ENCODE data around the gene CRYBA4.

Gene CRYBA4

DNA sequence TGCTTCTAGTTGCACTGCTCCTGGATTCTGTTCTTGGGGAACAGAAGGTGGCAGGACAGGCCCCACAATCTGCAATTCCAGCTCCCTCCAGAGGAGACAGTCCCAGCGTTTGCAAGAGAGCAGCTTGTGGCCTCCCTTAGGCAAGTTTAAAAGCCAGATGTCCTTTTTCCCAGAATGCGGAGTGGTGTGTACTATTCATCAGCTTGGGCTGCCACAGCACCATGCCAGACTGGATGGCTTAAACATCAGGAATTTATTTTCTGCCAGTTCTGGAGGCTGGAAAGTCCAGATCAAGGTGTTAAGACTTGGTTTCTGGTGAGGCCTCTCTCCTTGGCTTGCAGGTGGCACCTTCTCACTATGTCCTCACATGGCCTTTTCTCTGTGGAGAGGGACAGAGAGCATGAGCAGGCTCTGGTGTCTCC, 47.3 kb downstream of the CRYBA4 start:
- peaks cover 0 to 7% of the 10 kb centered on the region in 2 donors for H3K36me3 ChIP-seq (ENCODE audit: control insufficient read depth in 1 of 2, insufficient read depth in 2 of 2, low read length in 2 of 2)
- no peak overlapping the region for H3K4me3 ChIP-seq (ENCODE audit: low read depth in 1 of 2, low read length in 2 of 2)
- H3K4me1 ChIP-seq (ENCODE audit: control insufficient read depth in 1 of 2, insufficient read depth in 2 of 2, low read length in 2 of 2) = peaks cover 7 to 18% of the 10 kb centered on the region in 2 donors
- H3K9me3 ChIP-seq (ENCODE audit: control insufficient read depth in 1 of 2, low read length in 2 of 2) = no peaks in the 10 kb centered on the region
- H3K27me3 ChIP-seq (ENCODE audit: low read depth, low read length) = no peaks in the 10 kb centered on the region
- no peak overlapping the region for H3K27ac ChIP-seq (ENCODE audit: low read length)

DNA sequence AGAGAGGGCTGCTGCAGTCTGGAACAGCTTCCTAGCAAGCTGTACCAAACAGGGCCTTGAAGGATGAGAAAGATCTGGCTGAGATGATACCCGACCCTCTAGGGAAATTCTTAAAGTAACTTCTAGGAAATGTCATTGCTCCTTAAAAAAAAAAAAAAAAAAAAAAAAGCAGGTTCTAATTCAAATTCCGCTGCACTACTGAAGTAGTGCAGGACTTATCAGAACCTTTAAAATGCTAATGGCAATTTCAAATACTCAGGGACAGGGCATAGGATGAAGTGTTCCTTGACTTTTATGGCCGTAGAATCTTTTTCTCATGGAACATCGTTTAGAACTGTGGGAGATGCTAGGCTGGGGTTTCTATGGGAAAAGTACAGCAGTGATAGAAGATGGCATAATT, 48.7 kb downstream of the CRYBA4 start:
- no peak overlapping the region for H3K27ac ChIP-seq (ENCODE audit: low read length)
- peaks cover 0 to 7% of the 10 kb centered on the region in 2 donors for H3K36me3 ChIP-seq (ENCODE audit: control insufficient read depth in 1 of 2, insufficient read depth in 2 of 2, low read length in 2 of 2)
- H3K4me1 ChIP-seq (ENCODE audit: control insufficient read depth in 1 of 2, insufficient read depth in 2 of 2, low read length in 2 of 2) = peaks cover 7 to 30% of the 10 kb centered on the region in 2 donors
- no peaks in the 10 kb centered on the region for H3K9me3 ChIP-seq (ENCODE audit: control insufficient read depth in 1 of 2, low read length in 2 of 2)
- H3K4me3 ChIP-seq (ENCODE audit: low read depth in 1 of 2, low read length in 2 of 2) = no peak overlapping the region
- H3K27me3 ChIP-seq (ENCODE audit: low read depth, low read length) = no peaks in the 10 kb centered on the region

DNA sequence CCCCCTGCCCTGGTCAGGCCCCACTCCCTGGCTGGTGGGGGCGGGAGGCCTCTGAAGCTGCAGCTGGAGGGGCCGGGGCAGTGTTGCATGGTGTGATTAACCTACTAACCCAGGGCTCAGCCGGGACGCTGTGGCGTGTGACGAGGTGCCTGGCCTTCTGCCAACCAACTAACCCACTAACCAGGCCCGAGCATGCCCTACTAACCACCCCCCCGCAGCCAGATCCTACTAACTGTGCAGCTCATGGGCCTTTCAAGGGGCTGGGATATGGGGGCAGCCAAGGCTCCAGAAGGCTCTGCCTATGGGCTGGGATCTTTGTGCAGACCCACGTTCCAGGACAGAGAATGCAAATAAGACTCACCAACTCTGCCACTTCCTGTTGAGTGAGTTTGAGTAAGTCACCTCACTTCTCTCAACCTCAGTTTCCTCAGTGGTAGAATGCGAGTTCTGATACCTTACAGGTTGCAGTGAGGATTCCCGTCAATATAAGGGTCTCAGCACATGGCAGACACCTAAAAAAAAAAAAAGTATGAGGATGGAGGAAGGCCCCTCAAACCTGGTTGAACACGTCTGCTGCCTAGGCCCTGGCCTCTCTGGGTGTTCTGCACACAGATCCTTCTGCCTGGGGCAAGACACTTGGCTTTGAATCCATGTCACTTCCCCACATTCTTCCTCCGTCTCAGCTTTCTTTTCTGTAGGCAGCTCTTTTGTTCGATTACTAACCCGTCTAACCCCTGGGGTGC, 49.7 kb downstream of the CRYBA4 start:
- Histone ChIP-seq H3K4me1 (ENCODE audit: control insufficient read depth in 1 of 2, insufficient read depth in 2 of 2, low read length in 2 of 2) (peaks cover 7 to 30% of the 10 kb centered on the region in 2 donors), H3K4me3 (ENCODE audit: low read depth in 1 of 2, low read length in 2 of 2) (peak overlapping the region in 1 of 2 donors; percentile 90), H3K27ac (ENCODE audit: low read length) (peak overlapping the region; percentile 98), H3K36me3 (ENCODE audit: control insufficient read depth in 1 of 2, insufficient read depth in 2 of 2, low read length in 2 of 2) (peaks cover 0 to 7% of the 10 kb centered on the region in 2 donors), H3K27me3 (ENCODE audit: low read depth, low read length) (no peaks in the 10 kb centered on the region), H3K9me3 (ENCODE audit: control insufficient read depth in 1 of 2, low read length in 2 of 2) (no peaks in the 10 kb centered on the region)

DNA sequence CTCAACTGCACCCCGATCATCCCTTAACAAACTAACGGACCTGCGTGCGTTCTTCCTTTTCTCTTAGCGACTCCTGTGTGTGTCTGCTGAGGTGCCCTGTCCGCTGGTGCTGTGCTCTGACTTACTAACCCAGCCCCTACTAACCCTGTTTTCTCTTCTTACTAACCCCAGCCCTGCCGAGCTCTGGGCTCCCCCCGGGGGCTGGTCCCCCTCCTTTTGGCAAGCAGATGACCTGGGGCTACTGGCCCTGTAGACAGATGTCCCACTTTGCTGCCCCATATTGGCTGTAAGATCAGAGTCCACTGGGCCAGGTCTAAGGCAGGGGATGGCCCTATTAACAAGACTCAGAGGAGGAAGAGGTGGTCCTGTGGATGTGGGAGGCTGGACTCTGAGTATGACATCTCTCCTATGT, 50.3 kb downstream of the CRYBA4 start:
- H3K27me3 ChIP-seq (ENCODE audit: low read depth, low read length) = no peaks in the 10 kb centered on the region
- no peaks in the 10 kb centered on the region for H3K9me3 ChIP-seq (ENCODE audit: control insufficient read depth in 1 of 2, low read length in 2 of 2)
- H3K4me1 ChIP-seq (ENCODE audit: control insufficient read depth in 1 of 2, insufficient read depth in 2 of 2, low read length in 2 of 2) = peaks cover 7 to 30% of the 10 kb centered on the region in 2 donors
- H3K4me3 ChIP-seq (ENCODE audit: low read depth in 1 of 2, low read length in 2 of 2) = peak overlapping the region; percentile 73 to 90
- H3K27ac ChIP-seq (ENCODE audit: low read length) = peak overlapping the region; percentile 98
- peaks cover 0 to 7% of the 10 kb centered on the region in 2 donors for H3K36me3 ChIP-seq (ENCODE audit: control insufficient read depth in 1 of 2, insufficient read depth in 2 of 2, low read length in 2 of 2)

DNA sequence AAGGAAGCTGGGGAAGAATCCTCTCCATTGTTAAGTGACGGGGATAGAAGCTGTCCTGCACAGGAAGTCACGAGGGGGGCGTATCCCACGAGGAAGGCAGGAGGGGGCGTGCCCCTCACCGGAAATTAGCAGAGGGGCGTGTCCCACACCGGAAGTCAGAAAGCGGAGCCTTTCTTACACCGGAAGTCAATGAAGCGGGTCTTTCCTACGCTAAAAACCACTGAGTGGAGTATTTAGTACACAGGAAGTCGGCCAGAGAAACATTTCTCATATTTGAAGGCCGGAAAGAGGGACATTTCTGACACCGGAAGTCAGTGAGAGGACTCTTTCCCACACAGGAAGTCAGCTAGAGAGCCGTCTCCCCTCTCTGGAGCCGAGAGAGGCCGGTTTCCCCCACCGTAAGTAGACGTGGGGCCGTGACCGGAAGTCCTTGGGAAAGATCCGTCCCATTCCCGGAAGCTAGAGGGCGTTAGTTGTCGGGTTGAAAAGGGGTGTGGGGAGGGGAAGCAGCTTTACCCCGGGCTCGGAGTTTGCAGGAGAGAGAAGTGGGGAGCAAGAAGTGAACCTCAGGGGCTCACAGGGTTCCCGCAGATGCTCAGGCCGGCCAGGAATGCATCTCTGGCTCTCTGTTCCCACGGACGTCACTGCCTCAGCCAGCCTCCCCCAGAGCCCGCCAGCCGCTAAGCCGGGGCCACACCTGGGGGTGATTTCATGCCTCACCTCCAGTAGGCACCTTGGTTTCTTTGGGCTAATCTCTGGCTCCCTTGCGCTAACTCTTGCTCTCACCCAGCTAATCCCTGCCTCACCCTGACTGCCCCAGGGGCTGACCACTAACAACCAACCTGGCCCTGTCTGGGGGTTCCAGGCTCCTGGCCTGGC, 51.1 kb downstream of the CRYBA4 start:
- Histone ChIP-seq H3K36me3 (ENCODE audit: control insufficient read depth in 1 of 2, insufficient read depth in 2 of 2, low read length in 2 of 2) (peaks cover 0 to 7% of the 10 kb centered on the region in 2 donors), H3K4me1 (ENCODE audit: control insufficient read depth in 1 of 2, insufficient read depth in 2 of 2, low read length in 2 of 2) (peaks cover 7 to 30% of the 10 kb centered on the region in 2 donors), H3K27me3 (ENCODE audit: low read depth, low read length) (no peaks in the 10 kb centered on the region), H3K27ac (ENCODE audit: low read length) (peak overlapping the region; percentile 98), H3K4me3 (ENCODE audit: low read depth in 1 of 2, low read length in 2 of 2) (peak overlapping the region; percentile 73 to 90), H3K9me3 (ENCODE audit: control insufficient read depth in 1 of 2, low read length in 2 of 2) (no peaks in the 10 kb centered on the region)

DNA sequence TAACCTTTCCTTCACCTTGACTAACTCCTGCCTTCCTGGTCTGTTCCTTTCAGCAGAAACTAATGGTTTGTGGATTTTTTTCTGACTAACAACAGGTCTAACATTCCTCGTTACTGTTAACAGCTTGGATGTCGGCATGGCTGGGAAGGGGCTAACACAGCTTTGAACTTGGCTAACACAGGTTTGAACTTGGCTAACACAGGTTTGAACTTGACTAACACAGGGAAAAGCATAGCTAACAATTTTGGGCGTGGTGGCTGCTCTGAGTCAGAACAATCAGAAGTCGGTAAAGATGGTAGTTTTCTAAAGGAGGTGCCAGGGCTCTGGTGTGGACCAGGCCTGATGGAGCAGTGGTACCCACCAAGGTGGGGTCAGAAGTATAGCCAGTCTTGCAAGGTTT, 51.7 kb downstream of the CRYBA4 start:
- peaks cover 7 to 30% of the 10 kb centered on the region in 2 donors for H3K4me1 ChIP-seq (ENCODE audit: control insufficient read depth in 1 of 2, insufficient read depth in 2 of 2, low read length in 2 of 2)
- H3K4me3 ChIP-seq (ENCODE audit: low read depth in 1 of 2, low read length in 2 of 2) = peak overlapping the region; percentile 73 to 90
- no peaks in the 10 kb centered on the region for H3K9me3 ChIP-seq (ENCODE audit: control insufficient read depth in 1 of 2, low read length in 2 of 2)
- H3K36me3 ChIP-seq (ENCODE audit: control insufficient read depth in 1 of 2, insufficient read depth in 2 of 2, low read length in 2 of 2) = peaks cover 0 to 7% of the 10 kb centered on the region in 2 donors
- no peaks in the 10 kb centered on the region for H3K27me3 ChIP-seq (ENCODE audit: low read depth, low read length)
- H3K27ac ChIP-seq (ENCODE audit: low read length) = peak overlapping the region; percentile 98

DNA sequence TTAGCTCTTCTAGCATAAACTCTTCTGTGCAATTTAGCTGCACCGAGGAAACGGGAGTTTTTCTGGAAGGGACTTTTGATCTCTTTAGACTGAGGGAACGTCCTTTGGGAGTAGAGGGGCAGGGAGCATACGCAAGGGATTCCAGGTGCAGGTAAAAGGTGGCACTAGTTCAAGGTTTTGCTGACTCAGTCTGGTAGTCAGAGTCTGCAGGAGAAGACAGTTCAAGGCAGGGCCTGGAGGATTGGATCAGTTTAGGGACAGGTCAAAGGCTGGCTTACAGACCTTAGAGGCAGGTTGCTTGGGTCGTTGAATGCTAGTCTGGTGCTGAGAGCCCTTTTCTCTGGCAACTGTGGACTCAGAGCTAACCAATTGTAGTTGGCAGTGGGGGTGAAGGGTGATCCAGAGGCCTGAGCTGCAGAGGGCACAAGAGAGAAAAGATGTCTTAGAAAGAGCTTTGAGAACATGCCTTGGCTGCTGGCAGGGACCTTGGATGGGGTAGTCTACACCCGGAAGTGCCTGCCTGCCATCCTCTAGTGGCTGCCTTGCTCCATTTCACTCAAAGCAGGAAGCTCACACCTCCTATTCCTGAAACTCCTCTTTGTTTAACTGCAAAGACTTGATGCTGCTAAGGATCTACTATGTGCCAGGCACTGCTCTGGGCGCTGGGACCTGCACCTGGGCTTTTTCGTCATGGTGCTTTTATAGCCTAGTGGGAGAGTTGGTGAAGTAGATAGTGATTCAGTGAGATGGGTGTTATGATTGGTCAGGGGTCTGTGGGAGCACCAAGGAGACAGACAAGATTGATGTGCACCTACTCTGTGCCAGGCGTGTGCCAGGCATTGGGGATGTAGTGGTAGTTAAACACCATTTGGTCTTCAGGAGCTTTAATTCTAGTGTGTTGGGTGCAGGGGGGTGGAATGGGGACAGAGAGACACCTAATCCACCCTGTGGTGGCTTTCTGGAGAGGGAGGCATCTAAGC, 52.7 kb downstream of the CRYBA4 start:
- Histone ChIP-seq H3K4me3 (ENCODE audit: low read depth in 1 of 2, low read length in 2 of 2) (peak overlapping the region; percentile 73 to 90), H3K4me1 (ENCODE audit: control insufficient read depth in 1 of 2, insufficient read depth in 2 of 2, low read length in 2 of 2) (peaks cover 7 to 30% of the 10 kb centered on the region in 2 donors), H3K9me3 (ENCODE audit: control insufficient read depth in 1 of 2, low read length in 2 of 2) (no peaks in the 10 kb centered on the region), H3K27ac (ENCODE audit: low read length) (no peak overlapping the region), H3K36me3 (ENCODE audit: control insufficient read depth in 1 of 2, insufficient read depth in 2 of 2, low read length in 2 of 2) (peaks cover 0 to 7% of the 10 kb centered on the region in 2 donors), H3K27me3 (ENCODE audit: low read depth, low read length) (no peaks in the 10 kb centered on the region)

DNA sequence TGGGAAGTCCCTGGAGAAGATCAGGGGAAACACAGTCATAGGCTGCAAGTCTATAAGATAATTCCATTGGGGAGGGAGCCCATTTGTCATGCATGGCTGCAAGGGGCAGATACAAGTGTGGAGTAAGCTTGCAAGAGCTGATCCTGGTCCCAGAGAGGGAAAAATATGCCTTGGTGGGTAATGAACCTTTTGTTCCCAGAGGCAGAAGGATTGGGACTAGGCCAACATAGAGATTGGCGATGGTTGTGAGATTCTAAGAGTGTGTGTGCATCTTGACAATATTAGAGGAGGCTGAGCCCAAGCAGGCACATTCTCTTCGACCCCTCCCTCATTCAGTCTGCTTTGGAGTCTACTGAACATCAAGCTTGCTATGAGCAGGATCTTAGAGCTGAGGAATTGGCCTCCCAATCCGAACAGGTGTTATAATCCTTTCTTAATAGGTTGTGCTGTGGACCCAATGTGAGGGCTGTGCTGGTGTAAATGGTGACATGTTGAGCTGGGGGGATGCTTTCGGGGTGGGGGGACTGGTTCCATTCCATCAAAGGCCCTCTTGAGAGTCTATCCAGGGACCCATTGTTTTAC, 54.0 kb downstream of the CRYBA4 start:
- no peak overlapping the region for H3K4me3 ChIP-seq (ENCODE audit: low read depth in 1 of 2, low read length in 2 of 2)
- no peak overlapping the region for H3K27ac ChIP-seq (ENCODE audit: low read length)
- H3K36me3 ChIP-seq (ENCODE audit: control insufficient read depth in 1 of 2, insufficient read depth in 2 of 2, low read length in 2 of 2) = peaks cover 0 to 12% of the 10 kb centered on the region in 2 donors
- H3K9me3 ChIP-seq (ENCODE audit: control insufficient read depth in 1 of 2, low read length in 2 of 2) = no peaks in the 10 kb centered on the region
- no peaks in the 10 kb centered on the region for H3K27me3 ChIP-seq (ENCODE audit: low read depth, low read length)
- peaks cover 7 to 30% of the 10 kb centered on the region in 2 donors for H3K4me1 ChIP-seq (ENCODE audit: control insufficient read depth in 1 of 2, insufficient read depth in 2 of 2, low read length in 2 of 2)

DNA sequence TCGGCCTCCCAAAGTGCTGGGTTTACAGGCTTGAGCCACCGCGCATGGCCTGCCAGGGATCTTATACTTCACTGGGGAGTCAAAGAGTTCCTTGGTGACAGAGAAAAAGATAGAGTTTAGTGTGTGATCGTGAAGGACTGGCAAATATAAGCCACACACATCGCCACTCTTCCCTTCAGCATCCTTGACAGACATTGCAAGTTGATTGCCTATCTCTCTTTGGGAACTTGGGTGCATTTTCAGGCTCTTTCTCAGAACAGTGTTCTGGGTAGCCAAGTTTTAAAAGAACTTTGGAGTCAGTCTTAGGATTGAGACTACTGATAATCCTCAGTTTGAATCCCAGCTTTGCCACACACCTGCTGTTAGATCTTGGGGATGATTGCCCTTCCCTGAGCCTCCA, 55.5 kb downstream of the CRYBA4 start:
- H3K4me1 ChIP-seq (ENCODE audit: control insufficient read depth in 1 of 2, insufficient read depth in 2 of 2, low read length in 2 of 2) = peaks cover 7 to 23% of the 10 kb centered on the region in 2 donors
- no peaks in the 10 kb centered on the region for H3K27me3 ChIP-seq (ENCODE audit: low read depth, low read length)
- H3K9me3 ChIP-seq (ENCODE audit: control insufficient read depth in 1 of 2, low read length in 2 of 2) = no peaks in the 10 kb centered on the region
- H3K27ac ChIP-seq (ENCODE audit: low read length) = no peak overlapping the region
- peaks cover 13 to 25% of the 10 kb centered on the region in 2 donors for H3K36me3 ChIP-seq (ENCODE audit: control insufficient read depth in 1 of 2, insufficient read depth in 2 of 2, low read length in 2 of 2)
- H3K4me3 ChIP-seq (ENCODE audit: low read depth in 1 of 2, low read length in 2 of 2) = no peak overlapping the region

DNA sequence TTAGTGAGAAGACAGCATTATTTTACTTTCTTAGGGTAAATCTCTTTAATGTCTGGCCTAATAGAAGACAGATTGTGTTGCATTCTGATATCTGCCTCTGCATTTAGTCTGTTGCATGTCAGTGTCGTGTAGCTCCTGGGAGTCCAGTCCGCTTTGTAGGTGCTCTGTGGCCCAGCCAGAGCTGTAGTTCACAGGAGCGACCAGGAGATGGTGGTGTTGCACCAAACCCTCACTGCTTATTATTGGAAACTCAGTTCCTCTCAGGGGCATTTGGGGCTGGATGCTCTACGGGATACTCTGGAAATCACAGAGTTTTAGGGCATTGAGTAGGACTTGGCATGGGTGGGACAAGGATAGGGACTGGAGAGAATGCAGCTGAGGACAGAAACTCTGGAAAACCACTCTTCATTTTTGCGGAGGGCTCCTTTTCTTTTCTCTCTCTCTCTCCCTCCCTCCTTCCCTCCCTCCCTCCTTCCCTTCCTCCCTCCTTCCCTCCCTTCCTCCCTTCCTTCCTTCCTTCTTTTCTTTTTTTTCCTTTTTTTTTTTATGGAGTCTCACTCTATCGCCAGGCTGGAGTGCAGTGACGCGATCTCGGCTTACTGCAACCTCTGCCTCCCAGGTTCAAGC, 57.4 kb downstream of the CRYBA4 start:
- no peak overlapping the region for H3K27ac ChIP-seq (ENCODE audit: low read length)

More for the DNA sequence above, 57.4 kb downstream of the CRYBA4 start:
- Histone ChIP-seq H3K4me1 (ENCODE audit: control insufficient read depth in 1 of 2, insufficient read depth in 2 of 2, low read length in 2 of 2) (peaks cover 0 to 15% of the 10 kb centered on the region in 2 donors), H3K9me3 (ENCODE audit: control insufficient read depth in 1 of 2, low read length in 2 of 2) (no peaks in the 10 kb centered on the region), H3K36me3 (ENCODE audit: control insufficient read depth in 1 of 2, insufficient read depth in 2 of 2, low read length in 2 of 2) (peaks cover 16 to 21% of the 10 kb centered on the region in 2 donors), H3K4me3 (ENCODE audit: low read depth in 1 of 2, low read length in 2 of 2) (no peak overlapping the region), H3K27me3 (ENCODE audit: low read depth, low read length) (no peaks in the 10 kb centered on the region)
